ENCODE measurements around the gene CLEC2A. TPM values are rescaled to one million over a fixed set of nuclear protein-coding genes. Genes with fewer than 3 reads are reported as not detected.

Gene CLEC2A
- total RNA-seq, 1 donor from 2014 or later = not detected

GRCh38 chr12:9911708-9912107 lies 20.5 kb downstream of the CLEC2A start:
- no peak overlapping the region for H3K4me3 ChIP-seq (ENCODE audit: low read depth, low read length)
- H3K36me3 ChIP-seq (ENCODE audit: control insufficient read depth, insufficient read depth, low read length) = no peaks in the 10 kb centered on the region
- FAIRE-seq (no peak), DNase-seq (ENCODE audit: low read depth) (no peak)
- TF ChIP-seq CTCF (IDR thresholded peaks at IDR 0.05; ENCODE audit: insufficient read depth, low read length, severe bottlenecking) = no peak
- no peaks in the 10 kb centered on the region for H3K27me3 ChIP-seq (ENCODE audit: control insufficient read depth, insufficient read depth, low read length)

- Histone ChIP-seq H3K36me3 (ENCODE audit: control insufficient read depth, insufficient read depth, low read length) (no peaks in the 10 kb centered on the region), H3K4me3 (ENCODE audit: low read depth, low read length) (no peak overlapping the region), H3K27me3 (ENCODE audit: control insufficient read depth, insufficient read depth, low read length) (no peaks in the 10 kb centered on the region)
- DNase-seq (ENCODE audit: low read depth) (peak; percentile 10), FAIRE-seq (peak; percentile 23)
- TF ChIP-seq CTCF (IDR thresholded peaks at IDR 0.05; ENCODE audit: insufficient read depth, low read length, severe bottlenecking) = no peak
These were observed 21.3 kb downstream of the CLEC2A start for GRCh38 chr12:9910716-9911421.

GRCh38 chr12:9909724-9910123 lies 22.4 kb downstream of the CLEC2A start:
- Histone ChIP-seq H3K27me3 (ENCODE audit: control insufficient read depth, insufficient read depth, low read length) (no peaks in the 10 kb centered on the region), H3K36me3 (ENCODE audit: control insufficient read depth, insufficient read depth, low read length) (no peaks in the 10 kb centered on the region), H3K4me3 (ENCODE audit: low read depth, low read length) (no peak overlapping the region)
- TF ChIP-seq CTCF (IDR thresholded peaks at IDR 0.05; ENCODE audit: insufficient read depth, low read length, severe bottlenecking) = no peak
- DNase-seq (ENCODE audit: low read depth) (no peak), FAIRE-seq (no peak)

GRCh38 chr12:9908350-9908749 lies 23.8 kb downstream of the CLEC2A start:
- no peak for FAIRE-seq
- no peaks in the 10 kb centered on the region for H3K36me3 ChIP-seq (ENCODE audit: control insufficient read depth, insufficient read depth, low read length)
- TF ChIP-seq CTCF (IDR thresholded peaks at IDR 0.05; ENCODE audit: insufficient read depth, low read length, severe bottlenecking) = no peak
- no peak for DNase-seq (ENCODE audit: low read depth)
- H3K27me3 ChIP-seq (ENCODE audit: control insufficient read depth, insufficient read depth, low read length) = no peaks in the 10 kb centered on the region
- no peak overlapping the region for H3K4me3 ChIP-seq (ENCODE audit: low read depth, low read length)

- Histone ChIP-seq H3K4me3 (ENCODE audit: low read depth, low read length) (no peak overlapping the region), H3K27me3 (ENCODE audit: control insufficient read depth, insufficient read depth, low read length) (no peaks in the 10 kb centered on the region), H3K36me3 (ENCODE audit: control insufficient read depth, insufficient read depth, low read length) (no peaks in the 10 kb centered on the region)
- DNase-seq (ENCODE audit: low read depth) (no peak), FAIRE-seq (no peak)
- no peak for TF ChIP-seq CTCF (IDR thresholded peaks at IDR 0.05; ENCODE audit: insufficient read depth, low read length, severe bottlenecking)
These were observed 24.4 kb downstream of the CLEC2A start for GRCh38 chr12:9907769-9908168.

GRCh38 chr12:9906873-9907272 lies 25.3 kb downstream of the CLEC2A start:
- FAIRE-seq (no peak), DNase-seq (ENCODE audit: low read depth) (peak; percentile 24)

More at GRCh38 chr12:9906873-9907272, 25.3 kb downstream of the CLEC2A start:
- no peak for TF ChIP-seq CTCF (IDR thresholded peaks at IDR 0.05; ENCODE audit: insufficient read depth, low read length, severe bottlenecking)
- Histone ChIP-seq H3K36me3 (ENCODE audit: control insufficient read depth, insufficient read depth, low read length) (no peaks in the 10 kb centered on the region), H3K27me3 (ENCODE audit: control insufficient read depth, insufficient read depth, low read length) (no peaks in the 10 kb centered on the region), H3K4me3 (ENCODE audit: low read depth, low read length) (no peak overlapping the region)

All from bronchial epithelial cell (primary cell).